Upper lobe of right lung (tissue), 1 donor: ENCODE results near the gene PTPRM. TPM values are rescaled to one million over a fixed set of nuclear protein-coding genes. Genes with fewer than 3 reads are reported as not detected.

ENCODE experiments used
- ATAC-seq: fragments of 200-7000 bp; cut with Tn5 transposase; one replicate; pipeline ENCODE4 v1.9.1; 2020; ENCODE audit warnings: mild to moderate bottlenecking, moderate library complexity
- DNase-seq: peaks from one replicate; pipeline ENCODE4 v3.0.0-alpha.2; 2020
- H3K27ac ChIP-seq: fragments of 200-600 bp; one replicate; pipeline ENCODE4 v1.8.0; 2022
- H3K27me3 ChIP-seq: fragments of 200-600 bp; one replicate; pipeline ENCODE4 v1.8.0; 2022; ENCODE audit warnings: mild to moderate bottlenecking
- H3K36me3 ChIP-seq: fragments of 200-600 bp; one replicate; pipeline ENCODE4 v1.8.0; 2022
- H3K4me1 ChIP-seq: fragments of 200-600 bp; one replicate; pipeline ENCODE4 v1.8.0; 2022
- H3K4me3 ChIP-seq: fragments of 200-600 bp; one replicate; pipeline ENCODE4 v1.8.0; 2022; ENCODE audit warnings: mild to moderate bottlenecking
- H3K9me3 ChIP-seq: fragments of 200-600 bp; one replicate; pipeline ENCODE4 v1.8.0; 2022
- CTCF ChIP-seq: fragments of 200-600 bp; IDR thresholded peaks from one replicate; pipeline ENCODE4 v1.8.0; 2022; ENCODE audit warnings: antibody characterized with exemption
- intact Hi-C: fragments of 100-400 bp; cut with DNase I; formaldehyde crosslinking; loops from one replicate; pipeline ENCODE4 v1.11.0; 2022
- total RNA-seq: library from RNA; stranded (reverse); fragmentation: NEBNext Ultra II Directional; extraction: Animal tissue kit (Norgen Biotek cat#: 25700); gene quantifications from one replicate; pipeline ENCODE4 v1.2.1, GENCODE V29; 2021
- donor health status: DM: no; HTN: yes; CAD: no; lungs with severe emphysema.

Gene PTPRM
- total RNA-seq, 1 donor from 2014 or later: 99.3 TPM

- H3K4me1 ChIP-seq: peaks cover 8% of the 10 kb centered on the region
- intact Hi-C loops: no loop called here
- DNase-seq (no peak), ATAC-seq (no peak)
- H3K36me3 ChIP-seq: no peaks in the 10 kb centered on the region
- no peaks in the 10 kb centered on the region for H3K27me3 ChIP-seq
- H3K27ac ChIP-seq: no peak overlapping the region
- H3K4me3 ChIP-seq: no peak overlapping the region
- peaks cover 21% of the 10 kb centered on the region for H3K9me3 ChIP-seq
- no peak for TF ChIP-seq CTCF
Measured at GRCh38 chr18:7813131-7813530, 246.0 kb downstream of the PTPRM start.

GRCh38 chr18:7814754-7815315 lies 247.7 kb downstream of the PTPRM start:
- Histone ChIP-seq H3K9me3 (peaks cover 21% of the 10 kb centered on the region), H3K4me1 (peaks cover 11% of the 10 kb centered on the region), H3K4me3 (no peak overlapping the region), H3K36me3 (no peaks in the 10 kb centered on the region), H3K27ac (no peak overlapping the region), H3K27me3 (no peaks in the 10 kb centered on the region)
- ATAC-seq: no peak
- DNase-seq: no peak
- intact Hi-C loops: no loop called here
- no peak for TF ChIP-seq CTCF

- ATAC-seq (no peak), DNase-seq (no peak)
- Histone ChIP-seq H3K36me3 (no peaks in the 10 kb centered on the region), H3K4me3 (no peak overlapping the region), H3K4me1 (peaks cover 11% of the 10 kb centered on the region), H3K27ac (no peak overlapping the region), H3K27me3 (no peaks in the 10 kb centered on the region), H3K9me3 (peaks cover 21% of the 10 kb centered on the region)
- TF ChIP-seq CTCF: no peak
- intact Hi-C loops: no loop called here
Measured at GRCh38 chr18:7815787-7816186, 248.7 kb downstream of the PTPRM start.

DNA sequence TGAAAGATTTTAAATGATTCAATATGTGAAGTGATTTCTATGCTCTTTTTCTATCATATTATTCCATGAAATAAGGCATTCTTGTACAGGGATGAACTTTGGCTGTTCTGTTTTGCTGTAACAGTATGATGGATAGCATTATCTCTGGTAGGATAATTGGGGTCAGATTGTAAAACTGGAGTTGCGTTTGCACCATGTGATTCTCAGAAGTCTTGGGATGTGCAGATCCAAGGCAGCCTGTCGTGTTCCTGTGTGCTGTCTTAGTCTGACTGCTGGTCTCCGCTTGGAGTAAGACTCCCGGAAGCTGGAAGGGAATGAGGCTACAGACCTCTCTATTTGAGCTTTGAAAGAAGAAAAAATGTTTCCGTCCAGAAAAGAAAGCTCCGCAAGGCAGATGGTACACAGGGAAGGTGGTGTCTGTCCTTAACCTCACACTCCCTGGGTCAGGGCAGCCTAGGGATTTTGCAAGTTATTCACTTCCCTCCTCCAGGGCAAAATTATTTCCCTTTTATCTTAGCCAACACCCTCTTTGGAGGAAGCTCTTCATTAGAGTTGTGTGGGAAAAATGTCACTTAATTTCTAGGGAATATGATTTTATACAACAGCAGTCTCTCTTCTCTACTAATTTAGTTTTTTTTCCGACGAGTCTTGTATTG lies 250.6 kb downstream of the PTPRM start:
- H3K4me3 ChIP-seq: no peak overlapping the region
- H3K9me3 ChIP-seq: peaks cover 21% of the 10 kb centered on the region
- H3K36me3 ChIP-seq: no peaks in the 10 kb centered on the region
- no peak overlapping the region for H3K27ac ChIP-seq
- peaks cover 22% of the 10 kb centered on the region for H3K4me1 ChIP-seq
- DNase-seq (no peak), ATAC-seq (peak; percentile 31)
- TF ChIP-seq CTCF: no peak
- intact Hi-C loops: no loop called here
- no peaks in the 10 kb centered on the region for H3K27me3 ChIP-seq

DNA sequence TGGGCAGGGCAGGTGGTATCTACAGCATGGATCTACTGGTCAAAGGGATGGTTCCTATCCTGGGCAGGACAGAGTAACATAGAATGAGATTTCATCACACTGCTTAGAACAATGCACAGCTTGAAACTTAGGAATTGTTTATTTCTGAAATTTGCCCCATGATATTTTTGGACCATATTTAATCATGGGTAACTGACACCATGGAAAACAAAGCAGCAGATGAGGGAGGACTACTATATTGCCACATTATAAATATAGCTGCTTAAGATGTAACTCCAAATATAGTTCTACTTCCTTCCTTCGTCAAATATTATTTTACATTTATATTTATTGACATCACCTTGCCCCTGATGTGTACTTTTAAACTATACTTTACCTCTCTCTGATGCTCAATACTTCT lies 254.7 kb downstream of the PTPRM start:
- Histone ChIP-seq H3K4me3 (no peak overlapping the region), H3K4me1 (peaks cover 30% of the 10 kb centered on the region), H3K36me3 (no peaks in the 10 kb centered on the region), H3K27ac (no peak overlapping the region), H3K9me3 (no peaks in the 10 kb centered on the region), H3K27me3 (no peaks in the 10 kb centered on the region)
- intact Hi-C loops: no loop called here
- TF ChIP-seq CTCF: no peak
- no peak for ATAC-seq
- DNase-seq: no peak
